Endothelial cell of umbilical vein (primary cell): Measurements from ENCODE around the gene NIPA2.

ENCODE experiments used
- EZH2 ChIP-seq: IDR thresholded peaks from 2 replicates; pipeline ENCODE4 v1.6.1; 2012; ENCODE audit warnings: borderline replicate concordance, low read depth, mild to moderate bottlenecking, moderate library complexity, low read length, inconsistent platforms; ENCODE audit not compliant: severe bottlenecking
- JUN ChIP-seq: IDR thresholded peaks from 2 replicates; pipeline ENCODE4 v1.6.1; 2011; ENCODE audit warnings: borderline replicate concordance, low read depth; ENCODE audit not compliant: insufficient read length, insufficient read depth
- POLR2A ChIP-seq: IDR thresholded peaks from 2 replicates; pipeline ENCODE4 v1.6.1; 2012; ENCODE audit warnings: low read depth, mild to moderate bottlenecking, control low read depth, low read length
- POLR2AphosphoS5 ChIP-seq: IDR thresholded peaks from 2 replicates; pipeline ENCODE4 v1.6.1; 2012; ENCODE audit warnings: low read depth, mild to moderate bottlenecking, control low read depth, low read length, moderate library complexity; ENCODE audit not compliant: insufficient read depth
- TF ChIP-seq, protein P1 (sequence below), 2 donors: IDR thresholded peaks; 1 replicate in 1 of 2; 2 replicates in 1 of 2; pipeline ENCODE4 v1.5.1; 2011; ENCODE audit warnings: low read length in 2 of 2, mild to moderate bottlenecking in 2 of 2, moderate library complexity in 2 of 2, control low read depth in 1 of 2, inconsistent platforms in 1 of 2, low read depth in 1 of 2; ENCODE audit not compliant: insufficient read depth in 1 of 2; ENCODE audit errors: extremely low read depth in 1 of 2
- TF ChIP-seq, protein P2 (sequence below): IDR thresholded peaks from 2 replicates; pipeline ENCODE4 v1.6.1; 2011; ENCODE audit not compliant: insufficient read depth, insufficient read length

DNA sequence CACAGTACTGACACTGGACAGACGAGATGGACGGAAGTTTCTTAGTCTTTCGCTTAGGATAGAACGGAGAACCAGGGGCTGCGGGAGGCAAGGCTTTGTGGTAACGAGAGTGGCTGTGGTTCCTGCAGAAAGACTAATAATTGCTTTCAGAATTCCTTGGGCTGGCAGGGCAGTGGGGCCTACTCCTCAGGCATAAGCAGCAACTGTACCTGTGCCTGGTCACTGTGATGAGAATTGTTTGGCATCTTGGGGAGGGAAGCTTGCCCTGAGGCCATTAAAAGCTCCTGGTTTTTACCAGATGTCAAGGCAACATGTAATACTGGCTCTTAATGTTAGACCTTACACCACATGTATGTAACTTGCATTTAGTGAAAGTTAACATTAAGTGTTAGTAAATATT, 7.6 kb downstream of the NIPA2 start:
- TF ChIP-seq, protein P1, sequence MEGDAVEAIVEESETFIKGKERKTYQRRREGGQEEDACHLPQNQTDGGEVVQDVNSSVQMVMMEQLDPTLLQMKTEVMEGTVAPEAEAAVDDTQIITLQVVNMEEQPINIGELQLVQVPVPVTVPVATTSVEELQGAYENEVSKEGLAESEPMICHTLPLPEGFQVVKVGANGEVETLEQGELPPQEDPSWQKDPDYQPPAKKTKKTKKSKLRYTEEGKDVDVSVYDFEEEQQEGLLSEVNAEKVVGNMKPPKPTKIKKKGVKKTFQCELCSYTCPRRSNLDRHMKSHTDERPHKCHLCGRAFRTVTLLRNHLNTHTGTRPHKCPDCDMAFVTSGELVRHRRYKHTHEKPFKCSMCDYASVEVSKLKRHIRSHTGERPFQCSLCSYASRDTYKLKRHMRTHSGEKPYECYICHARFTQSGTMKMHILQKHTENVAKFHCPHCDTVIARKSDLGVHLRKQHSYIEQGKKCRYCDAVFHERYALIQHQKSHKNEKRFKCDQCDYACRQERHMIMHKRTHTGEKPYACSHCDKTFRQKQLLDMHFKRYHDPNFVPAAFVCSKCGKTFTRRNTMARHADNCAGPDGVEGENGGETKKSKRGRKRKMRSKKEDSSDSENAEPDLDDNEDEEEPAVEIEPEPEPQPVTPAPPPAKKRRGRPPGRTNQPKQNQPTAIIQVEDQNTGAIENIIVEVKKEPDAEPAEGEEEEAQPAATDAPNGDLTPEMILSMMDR (IDR thresholded peaks at IDR 0.05; ENCODE audit: extremely low read depth in 1 of 2, insufficient read depth in 1 of 2, low read depth in 1 of 2, low read length in 2 of 2): no peak
- TF ChIP-seq POLR2AphosphoS5: no peak
- TF ChIP-seq, protein P2, sequence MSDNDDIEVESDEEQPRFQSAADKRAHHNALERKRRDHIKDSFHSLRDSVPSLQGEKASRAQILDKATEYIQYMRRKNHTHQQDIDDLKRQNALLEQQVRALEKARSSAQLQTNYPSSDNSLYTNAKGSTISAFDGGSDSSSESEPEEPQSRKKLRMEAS: no peak
- TF ChIP-seq POLR2A: no peak
- no peak for TF ChIP-seq EZH2
- TF ChIP-seq JUN: no peak
